Aorta (tissue), 5 donors: ENCODE data around the gene TAS2R5. TPM values are rescaled to one million over a fixed set of nuclear protein-coding genes. Genes with fewer than 3 reads are reported as not detected.
"Not testable (repeated sequence)": the region's sequence is repeated elsewhere in the genome, so short reads cannot be mapped to it uniquely, and the experiment has no call there.

ENCODE experiments used
- ATAC-seq: fragments of 200-7000 bp; cut with Tn5 transposase; one replicate; pipeline ENCODE4 v1.9.1; 2022; ENCODE audit warnings: moderate library complexity; ENCODE audit not compliant: low FRiP score
- DNase-seq, 2 donors: peaks; one replicate each; pipeline ENCODE4 v3.0.0-alpha.2; 2020
- H3K27ac ChIP-seq, 2 donors: one replicate each; pipeline ENCODE4 v1.5.1; 2013; ENCODE audit warnings: low read length in 2 of 2, mild to moderate bottlenecking in 2 of 2, moderate library complexity in 2 of 2, control low read depth in 1 of 2, inconsistent platforms in 1 of 2, low read depth in 1 of 2
- H3K27me3 ChIP-seq, 2 donors: one replicate each; pipeline ENCODE4 v1.6.1; 2013; ENCODE audit warnings: control low read depth in 1 of 2, low read length in 1 of 2, mild to moderate bottlenecking in 1 of 2, moderate library complexity in 1 of 2; ENCODE audit not compliant: insufficient read depth in 2 of 2, control insufficient read depth in 1 of 2
- H3K36me3 ChIP-seq, 2 donors: one replicate each; pipeline ENCODE4 v1.6.1; 2013; ENCODE audit warnings: control low read depth in 1 of 2, low read length in 1 of 2, mild to moderate bottlenecking in 1 of 2; ENCODE audit not compliant: insufficient read depth in 2 of 2, control insufficient read depth in 1 of 2
- H3K4me1 ChIP-seq, 2 donors: one replicate each; pipeline ENCODE4 v1.6.1; 2013; ENCODE audit warnings: low read length in 2 of 2, control low read depth in 1 of 2, mild to moderate bottlenecking in 1 of 2, moderate library complexity in 1 of 2; ENCODE audit not compliant: insufficient read depth in 2 of 2, control insufficient read depth in 1 of 2
- H3K4me3 ChIP-seq, 2 donors: one replicate each; pipeline ENCODE4 v1.5.1; 2013; ENCODE audit warnings: low read length in 2 of 2, control low read depth in 1 of 2, mild to moderate bottlenecking in 1 of 2
- H3K9me3 ChIP-seq: one replicate; pipeline ENCODE4 v1.6.1; 2013; ENCODE audit warnings: mild to moderate bottlenecking, low read length; ENCODE audit not compliant: control insufficient read depth
- WGBS, 2 donors: extraction: QIAGEN DNeasy Blood & Tissue Kit; methylation state at CpG; one replicate each; pipeline ENCODE4 v1.1.7; 2013; 5-methylcytosine and 5-hydroxymethylcytosine counted together
- intact Hi-C, 2 donors: fragments of 100-400 bp; cut with DNase I; formaldehyde crosslinking; loops; one replicate each; pipeline versions ENCODE4 v1.14.2 to v1.15.0; 2022
- polyA plus RNA-seq, 2 donors: library from polyadenylated mRNA; stranded (reverse); fragments of 200-250 nt; gene quantifications; one replicate each; pipeline ENCODE4 v1.2.3, GENCODE V29; 2013
- total RNA-seq, 2 donors: library from RNA; stranded (reverse); fragmentation: NEBNext Ultra II Directional; extraction: Animal tissue kit (Norgen Biotek cat#: 25700); gene quantifications; one replicate each; pipeline ENCODE4 v1.2.1, GENCODE V29; 2021
- donor health status: healthy with polysubstance abuse.
- donor health status: Bipolar disorder and iron deficiency.
- donor health status: DM: no; HTN: no; CAD: no.
- donor health status: DM: no; HTN: no; CAD: no.
- donor health status: DM: yes; HTN: yes; CAD: no.

TAS2R5 gene
- total and polyA plus RNA-seq, 4 donors, result 0.18 to 5.0 (median 1.7) TPM; not detected in 1

GRCh38 chr7:141776374-141776773, 13.6 kb upstream of the TAS2R5 start, which contains the start of gene TAS2R4:
Gene TAS2R4, plus strand, starts transcription at chr7:141776674. Its CDS starts 1,815 bp downstream, at chr7:141778489.
- DNase-seq (no peak), ATAC-seq (no peak)
- peaks cover 0 to 3% of the 10 kb centered on the region in 2 donors for H3K36me3 ChIP-seq
- no peaks in the 10 kb centered on the region for H3K4me1 ChIP-seq
- intact Hi-C loops, result no loop called here
- H3K27ac ChIP-seq, result no peak within 1 kb of the TSS
- H3K9me3 ChIP-seq, result no peaks in the 10 kb centered on the region
- no peaks in the 10 kb centered on the region for H3K27me3 ChIP-seq
- no peak within 1 kb of the TSS for H3K4me3 ChIP-seq
- WGBS, 2 donors, result 95 to 96% methylated on average over 1 of the region's 1 CpG

GRCh38 chr7:141785706-141786552, 4.1 kb upstream of the TAS2R5 start:
- Histone ChIP-seq H3K36me3 (peaks cover 0 to 6% of the 10 kb centered on the region in 2 donors), H3K4me3 (no peak overlapping the region), H3K27ac (no peak overlapping the region), H3K27me3 (no peaks in the 10 kb centered on the region), H3K9me3 (no peaks in the 10 kb centered on the region), H3K4me1 (no peaks in the 10 kb centered on the region)
- ATAC-seq (no peak), DNase-seq (no peak)
- intact Hi-C loops, result no loop called here
- 74 to 75% methylated on average over 13 of the region's 13 CpGs for WGBS, 2 donors

GRCh38 chr7:141788296-141788695, 1.7 kb upstream of the TAS2R5 start:
- no peaks in the 10 kb centered on the region for H3K27me3 ChIP-seq
- intact Hi-C loops, result no loop called here
- DNase-seq, result no peak
- WGBS, 2 donors, result 90 to 92% methylated on average over 2 of the region's 2 CpGs
- no peaks in the 10 kb centered on the region for H3K9me3 ChIP-seq
- ATAC-seq, result no peak
- H3K27ac ChIP-seq, result no peak overlapping the region
- no peak overlapping the region for H3K4me3 ChIP-seq
- H3K36me3 ChIP-seq, result peaks cover 0 to 6% of the 10 kb centered on the region in 2 donors
- H3K4me1 ChIP-seq, result no peaks in the 10 kb centered on the region

- H3K27me3 ChIP-seq, result no peaks in the 10 kb centered on the region
- intact Hi-C loops, result no loop called here
- H3K36me3 ChIP-seq, result peaks cover 0 to 8% of the 10 kb centered on the region in 2 donors
- H3K4me1 ChIP-seq, result no peaks in the 10 kb centered on the region
- WGBS, 2 donors, result 90 to 91% methylated on average over 2 of the region's 2 CpGs
- no peak overlapping the region for H3K4me3 ChIP-seq
- no peaks in the 10 kb centered on the region for H3K9me3 ChIP-seq
- ATAC-seq, result no peak
- no peak overlapping the region for H3K27ac ChIP-seq
- no peak for DNase-seq
Observed at GRCh38 chr7:141792526-141792925, 2.5 kb downstream of the TAS2R5 start.

- 90 to 92% methylated on average over 1 of the region's 1 CpG for WGBS, 2 donors
- H3K27me3 ChIP-seq, result no peaks in the 10 kb centered on the region
- intact Hi-C loops, result no loop called here
- H3K9me3 ChIP-seq, result peaks cover 7% of the 10 kb centered on the region
- peaks cover 0 to 5% of the 10 kb centered on the region in 2 donors for H3K36me3 ChIP-seq
- no peak for DNase-seq
- H3K27ac ChIP-seq, result no peak overlapping the region
- H3K4me1 ChIP-seq, result peaks cover 0 to 2% of the 10 kb centered on the region in 2 donors
- ATAC-seq, result no peak
- no peak overlapping the region for H3K4me3 ChIP-seq
Observed at GRCh38 chr7:141820067-141820466, 30.1 kb downstream of the TAS2R5 start.

- intact Hi-C loops, DNase-seq, ATAC-seq, H3K4me3 ChIP-seq, H3K9me3 ChIP-seq, H3K27ac ChIP-seq, H3K27me3 ChIP-seq, H3K36me3 ChIP-seq, H3K4me1 ChIP-seq: not testable (repeated sequence)
Observed at GRCh38 chr7:141822432-141822831, 32.4 kb downstream of the TAS2R5 start.

- intact Hi-C loops, result no loop called here
- Histone ChIP-seq H3K27me3 (peaks cover 0 to 1% of the 10 kb centered on the region in 2 donors), H3K4me1 (no peaks in the 10 kb centered on the region), H3K9me3 (no peaks in the 10 kb centered on the region), H3K4me3 (no peak overlapping the region), H3K36me3 (no peaks in the 10 kb centered on the region), H3K27ac (no peak overlapping the region)
- ATAC-seq, result no peak
- WGBS, 2 donors, result 94 to 98% methylated on average over 5 of the region's 5 CpGs
- no peak for DNase-seq
Observed at GRCh38 chr7:141837683-141838082, 47.7 kb downstream of the TAS2R5 start.

- H3K27me3 ChIP-seq, result peaks cover 0 to 1% of the 10 kb centered on the region in 2 donors
- H3K36me3 ChIP-seq, result no peaks in the 10 kb centered on the region
- H3K27ac ChIP-seq, result no peak overlapping the region
- ATAC-seq, result no peak
- DNase-seq, result no peak
- no peaks in the 10 kb centered on the region for H3K9me3 ChIP-seq
- no peak overlapping the region for H3K4me3 ChIP-seq
- intact Hi-C loops, result no loop called here
- 84 to 92% methylated on average over 1 of the region's 1 CpG for WGBS, 2 donors
- no peaks in the 10 kb centered on the region for H3K4me1 ChIP-seq
Observed at GRCh38 chr7:141838581-141838980, 48.6 kb downstream of the TAS2R5 start.

GRCh38 chr7:141839256-141839655, 49.2 kb downstream of the TAS2R5 start:
- Histone ChIP-seq H3K9me3 (no peaks in the 10 kb centered on the region), H3K27me3 (peaks cover 0 to 1% of the 10 kb centered on the region in 2 donors), H3K27ac (no peak overlapping the region), H3K4me3 (no peak overlapping the region), H3K4me1 (no peaks in the 10 kb centered on the region), H3K36me3 (no peaks in the 10 kb centered on the region)
- 74 to 78% methylated on average over 4 of the region's 4 CpGs for WGBS, 2 donors
- DNase-seq (no peak), ATAC-seq (no peak)
- intact Hi-C loops, result no loop called here
